MCF 10A (cell line): Measurements from ENCODE around the gene GRIA2. TPM values are rescaled to one million over a fixed set of nuclear protein-coding genes. Genes with fewer than 3 reads are reported as not detected.

Experiments used
- BruUV-seq: library from RNA; stranded (reverse); fragments of 400-500 nt; replicated peaks from 2 replicates; lab custom pipeline; 2021; lab: Mats Ljungman, UMichigan
- CTCF ChIA-PET: fragments of 300-600 bp; sonication (Branson Sonifier 250); formaldehyde crosslinking; extraction: SDS; loops from one replicate; lab custom pipeline; 2021; ENCODE audit warnings: antibody characterized with exemption, inconsistent platforms; lab: Yijun Ruan, JAX
- POLR2A ChIA-PET: fragments of 300-600, 350-650 bp; sonication (Branson Sonifier 250); formaldehyde crosslinking; extraction: SDS; loops from one replicate; lab custom pipeline; 2020; ENCODE audit warnings: antibody characterized with exemption, inconsistent platforms; lab: Yijun Ruan, JAX
- DNase-seq: peaks from one replicate; pipeline ENCODE4 v3.0.0-alpha.2; 2018; ENCODE audit not compliant: unreplicated experiment
- H3K27ac Mint-ChIP-seq: one replicate; pipeline ENCODE4 v1.8.0; 2022; ENCODE audit warnings: mild to moderate bottlenecking, low read depth, mixed read lengths; ENCODE audit not compliant: unreplicated experiment
- H3K27me3 Mint-ChIP-seq: one replicate; pipeline ENCODE4 v1.8.0; 2022; ENCODE audit warnings: mixed read lengths; ENCODE audit not compliant: insufficient read depth, unreplicated experiment
- H3K36me3 Mint-ChIP-seq: one replicate; pipeline ENCODE4 v1.8.0; 2022; ENCODE audit warnings: mild to moderate bottlenecking, moderate library complexity, mixed read lengths; ENCODE audit not compliant: insufficient read depth, unreplicated experiment
- H3K4me1 Mint-ChIP-seq: one replicate; pipeline ENCODE4 v1.8.0; 2022; ENCODE audit warnings: mixed read lengths; ENCODE audit not compliant: insufficient read depth, unreplicated experiment
- H3K4me3 Mint-ChIP-seq: one replicate; pipeline ENCODE4 v1.8.0; 2022; ENCODE audit warnings: mild to moderate bottlenecking, moderate library complexity, mixed read lengths; ENCODE audit not compliant: unreplicated experiment
- H3K9me3 Mint-ChIP-seq: one replicate; pipeline ENCODE4 v1.8.0; 2022; ENCODE audit warnings: mixed read lengths; ENCODE audit not compliant: unreplicated experiment
- CTCF ChIP-seq: fragments of 200-600 bp; IDR thresholded peaks from one replicate; pipeline ENCODE4 v1.8.0; 2022; ENCODE audit warnings: antibody characterized with exemption, mild to moderate bottlenecking; ENCODE audit not compliant: unreplicated experiment
- intact Hi-C: fragments of 100-400 bp; cut with micrococcal nuclease; formaldehyde crosslinking; loops from 2 replicates; pipeline ENCODE4 v1.14.1; 2022
- total RNA-seq: library from RNA; stranded (reverse); gene quantifications from 2 replicates; pipeline ENCODE4 v1.2.3, GENCODE V29; 2022

Gene GRIA2
- total RNA-seq, 1 experiment from 2014 or later, result not detected

GRCh38 chr4:157217708-157218107 lies 2.8 kb upstream of the GRIA2 start:
- H3K4me3 Mint-ChIP-seq, result no peak overlapping the region
- peak; percentile 54 for TF ChIP-seq CTCF
- DNase-seq, result peak; percentile 48
- CTCF ChIA-PET, result interaction anchor here (0.7 to 3.9 kb wide), 7 partner anchors 415 to 853 kb away, joined by 3 to 25 read pairs (median 3); no protein-coding TSS in a partner anchor
- POLR2A ChIA-PET, result no interaction called here
- peaks cover 5% of the 10 kb centered on the region for H3K4me1 Mint-ChIP-seq
- H3K27me3 Mint-ChIP-seq, result peaks cover 32% of the 10 kb centered on the region
- H3K27ac Mint-ChIP-seq, result no peak overlapping the region
- H3K36me3 Mint-ChIP-seq, result no peaks in the 10 kb centered on the region
- no TSS peak for BruUV-seq
- H3K9me3 Mint-ChIP-seq, result no peaks in the 10 kb centered on the region
- intact Hi-C loops, result loop anchor here (1.0 to 10.0 kb wide), 4 partner anchors 297 to 955 kb away; partner anchors contain the start of gene GASK1B

GRCh38 chr4:157219711-157220370 lies 687 bp upstream of the GRIA2 start:
- intact Hi-C loops, result loop anchor here (5.0 to 10.0 kb wide), 3 partner anchors 295 to 952 kb away; partner anchors contain the start of gene GASK1B
- peak; percentile 6 for DNase-seq
- H3K27me3 Mint-ChIP-seq, result peaks cover 32% of the 10 kb centered on the region
- peaks cover 5% of the 10 kb centered on the region for H3K4me1 Mint-ChIP-seq
- no peak for TF ChIP-seq CTCF
- no peaks in the 10 kb centered on the region for H3K36me3 Mint-ChIP-seq
- peak overlapping the region; percentile 60 for H3K4me3 Mint-ChIP-seq
- POLR2A ChIA-PET, result interaction anchor here (0.7 to 1.0 kb wide), 2 partner anchors 12 to 759 kb away, joined by 3 to 4 read pairs; no protein-coding TSS in a partner anchor
- no peak overlapping the region for H3K27ac Mint-ChIP-seq
- CTCF ChIA-PET, result interaction anchor here (0.6 to 3.9 kb wide), 5 partner anchors 595 to 759 kb away, joined by 3 to 25 read pairs (median 8); no protein-coding TSS in a partner anchor
- BruUV-seq, result no TSS peak
- H3K9me3 Mint-ChIP-seq, result no peaks in the 10 kb centered on the region

GRCh38 chr4:157221426-157221894 lies 932 bp downstream of the GRIA2 start:
- peaks cover 32% of the 10 kb centered on the region for H3K27me3 Mint-ChIP-seq
- TF ChIP-seq CTCF, result no peak
- intact Hi-C loops, result no loop called here
- peaks cover 5% of the 10 kb centered on the region for H3K4me1 Mint-ChIP-seq
- H3K4me3 Mint-ChIP-seq, result peak overlapping the region; percentile 61
- ChIA-PET POLR2A (no interaction called here), CTCF (interaction anchor here (0.9 to 1.0 kb wide), 3 partner anchors 12 to 764 kb away, joined by 3 read pairs; no protein-coding TSS in a partner anchor)
- no peaks in the 10 kb centered on the region for H3K36me3 Mint-ChIP-seq
- DNase-seq, result no peak
- no peaks in the 10 kb centered on the region for H3K9me3 Mint-ChIP-seq
- BruUV-seq, result no TSS peak
- no peak overlapping the region for H3K27ac Mint-ChIP-seq

- ChIA-PET CTCF (interaction anchor here (0.6 to 1.4 kb wide), 4 partner anchors 11 to 763 kb away, joined by 3 to 4 read pairs (median 3); no protein-coding TSS in a partner anchor), POLR2A (no interaction called here)
- Mint-ChIP-seq H3K27me3 (peaks cover 32% of the 10 kb centered on the region), H3K36me3 (no peaks in the 10 kb centered on the region), H3K9me3 (no peaks in the 10 kb centered on the region), H3K4me3 (peak overlapping the region; percentile 61), H3K27ac (no peak overlapping the region), H3K4me1 (peaks cover 5% of the 10 kb centered on the region)
- DNase-seq, result no peak
- no peak for TF ChIP-seq CTCF
- no TSS peak for BruUV-seq
- intact Hi-C loops, result no loop called here
Observed at GRCh38 chr4:157221895-157222770, 1.6 kb downstream of the GRIA2 start.
